HS-5 (cell line): ENCODE data around the gene FBRS.
"Not testable (repeated sequence)": the region's sequence is repeated elsewhere in the genome, so short reads cannot be mapped to it uniquely, and the experiment has no call there.

Source experiments
- DNase-seq: peaks from one replicate; pipeline ENCODE4 v3.0.0-alpha.2; 2012; ENCODE audit warnings: low read depth

The FBRS gene

GRCh38 chr16:30665155-30665829 lies 7.1 kb downstream of the FBRS start:
- no peak for DNase-seq

GRCh38 chr16:30665830-30666190 lies 7.6 kb downstream of the FBRS start:
- no peak for DNase-seq

- DNase-seq = no peak
Observed at GRCh38 chr16:30666681-30667080, 8.4 kb downstream of the FBRS start.

- DNase-seq = no peak
Observed at GRCh38 chr16:30667361-30667905, 9.2 kb downstream of the FBRS start.

- no peak for DNase-seq
Observed at GRCh38 chr16:30668393-30668792, 10.2 kb downstream of the FBRS start.

- no peak for DNase-seq
Observed at GRCh38 chr16:30669026-30669902, 11.0 kb downstream of the FBRS start.

- no peak for DNase-seq
Observed at GRCh38 chr16:30669903-30670824, 11.9 kb downstream of the FBRS start.

GRCh38 chr16:30675143-30675542 lies 16.9 kb downstream of the FBRS start:
- DNase-seq = no peak

GRCh38 chr16:30677931-30678585 lies 19.8 kb downstream of the FBRS start:
- no peak for DNase-seq

GRCh38 chr16:30678586-30678970 lies 20.3 kb downstream of the FBRS start:
- DNase-seq = no peak

GRCh38 chr16:30680326-30680725 lies 22.1 kb downstream of the FBRS start:
- DNase-seq = no peak

- DNase-seq = no peak
Observed at GRCh38 chr16:30688701-30689100, 30.5 kb downstream of the FBRS start.

- no peak for DNase-seq
Observed at GRCh38 chr16:30691907-30692306, 33.7 kb downstream of the FBRS start.

- DNase-seq = no peak
Observed at GRCh38 chr16:30692396-30693064, 34.3 kb downstream of the FBRS start.

- no peak for DNase-seq
Observed at GRCh38 chr16:30694926-30695693, 36.9 kb downstream of the FBRS start.

GRCh38 chr16:30696646-30697045 lies 38.4 kb downstream of the FBRS start:
- not testable (repeated sequence) for DNase-seq

GRCh38 chr16:30697264-30698138 lies 39.3 kb downstream of the FBRS start:
- no peak for DNase-seq

- DNase-seq = peak; percentile 82
Observed at GRCh38 chr16:30698139-30698815, 40.0 kb downstream of the FBRS start.
